Activated CD4-positive, alpha-beta T cell treated with anti-CD3 and anti-CD28 coated beads, Interleukin-2, amount 50 U/mL, for 24 hours (primary cell): ENCODE results near the gene DMAC2L.
"Not testable (repeated sequence)": the region's sequence is repeated elsewhere in the genome, so short reads cannot be mapped to it uniquely, and the experiment has no call there.

Experiments
- DNase-seq, 2 donors: peaks; one replicate each; pipeline ENCODE4 v3.0.0-alpha.2; 2020; ENCODE audit warnings: low read depth in 1 of 2, low spot score in 1 of 2

Gene DMAC2L

GRCh38 chr14:50353126-50353525 is 41.0 kb downstream of the DMAC2L start:
- DNase-seq, result no peak

- DNase-seq, result no peak
These were observed 42.4 kb downstream of the DMAC2L start for GRCh38 chr14:50354527-50354926.

- DNase-seq, result no peak
These were observed 43.6 kb downstream of the DMAC2L start for GRCh38 chr14:50355692-50356091.

GRCh38 chr14:50356283-50356682 is 44.2 kb downstream of the DMAC2L start:
- not testable (repeated sequence) for DNase-seq

GRCh38 chr14:50357124-50357523 is 45.0 kb downstream of the DMAC2L start:
- no peak for DNase-seq

GRCh38 chr14:50357753-50358395 is 45.8 kb downstream of the DMAC2L start:
- DNase-seq, result no peak

GRCh38 chr14:50359631-50360030 is 47.5 kb downstream of the DMAC2L start:
- no peak for DNase-seq

- no peak for DNase-seq
These were observed 48.0 kb downstream of the DMAC2L start for GRCh38 chr14:50360093-50360492.

GRCh38 chr14:50360851-50361250 is 48.7 kb downstream of the DMAC2L start:
- DNase-seq, result no peak

GRCh38 chr14:50361473-50362403 is 49.6 kb downstream of the DMAC2L start:
- DNase-seq, result not testable (repeated sequence)

- DNase-seq, result no peak
These were observed 50.9 kb downstream of the DMAC2L start for GRCh38 chr14:50362764-50363713.

- DNase-seq, result peak in 1 of 2 donors; percentile 25
These were observed 51.6 kb downstream of the DMAC2L start for GRCh38 chr14:50363714-50364111.

GRCh38 chr14:50364792-50365191 is 52.7 kb downstream of the DMAC2L start:
- no peak for DNase-seq

GRCh38 chr14:50365572-50365971 is 53.4 kb downstream of the DMAC2L start:
- DNase-seq, result not testable (repeated sequence)

GRCh38 chr14:50366115-50366514 is 54.0 kb downstream of the DMAC2L start:
- DNase-seq, result no peak

- no peak for DNase-seq
These were observed 54.5 kb downstream of the DMAC2L start for GRCh38 chr14:50366589-50366988.

GRCh38 chr14:50371546-50371945 is 59.4 kb downstream of the DMAC2L start:
- DNase-seq, result no peak

- DNase-seq, result no peak
These were observed 61.8 kb downstream of the DMAC2L start for GRCh38 chr14:50373959-50374358.

- DNase-seq, result no peak
These were observed 63.6 kb downstream of the DMAC2L start for GRCh38 chr14:50375760-50376159.
